Measurements from ENCODE around the gene KCNRG. TPM values are rescaled to one million over a fixed set of nuclear protein-coding genes. Genes with fewer than 3 reads are reported as not detected.
A peak's percentile ranks its signal among the peaks of the same experiment; 100 is the strongest.

Gene KCNRG
- total RNA-seq, 1 experiment from 2014 or later = 0.20 TPM

DNA sequence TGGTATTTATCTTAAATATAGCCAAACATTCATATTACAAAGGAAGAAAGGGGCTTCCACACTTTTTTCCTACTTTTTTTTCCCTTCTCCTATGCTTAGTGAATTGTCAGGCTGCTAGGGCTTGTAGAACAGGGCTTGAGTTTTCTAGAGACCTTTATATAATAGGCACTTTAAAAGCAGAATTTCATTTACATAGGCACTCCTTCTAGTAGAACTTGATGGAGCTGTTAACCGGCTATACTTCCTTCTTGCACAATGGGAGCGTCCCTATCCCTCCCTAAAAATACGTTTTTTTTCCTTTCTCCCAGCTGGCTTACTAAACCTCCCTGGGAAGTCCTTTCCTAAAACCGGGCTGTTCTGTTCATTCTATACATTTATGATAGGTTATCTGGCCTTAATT, 17.3 kb upstream of the KCNRG start:
- Mint-ChIP-seq H3K4me3 (ENCODE audit: unreplicated experiment) (peak overlapping the region; percentile 92), H3K27ac (ENCODE audit: unreplicated experiment) (peak overlapping the region; percentile 91), H3K4me1 (ENCODE audit: low read depth, unreplicated experiment) (peaks cover 9% of the 10 kb centered on the region), H3K27me3 (ENCODE audit: insufficient read depth, unreplicated experiment) (no peaks in the 10 kb centered on the region), H3K36me3 (ENCODE audit: insufficient read depth, unreplicated experiment) (peaks cover 51% of the 10 kb centered on the region), H3K9me3 (ENCODE audit: unreplicated experiment) (no peaks in the 10 kb centered on the region)
- DNase-seq = no peak
- BruUV-seq (replicated peaks) = no TSS peak
- POLR2A ChIA-PET = interaction anchor here (0.5 to 1.7 kb wide), 11 partner anchors 10 to 914 kb away, joined by 3 to 19 read pairs (median 6); partner anchors contain the start of genes KPNA3 and SPRYD7
- Histone ChIP-seq H3K27me3 (replicated peaks; ENCODE audit: control insufficient read depth, insufficient read depth, low read length) (no peaks in the 10 kb centered on the region), H3K9me3 (no peaks in the 10 kb centered on the region), H3K36me3 (ENCODE audit: control insufficient read depth, insufficient read depth, low read length) (no peaks in the 10 kb centered on the region; the same call in 1 of the 2 replicates), H3K4me1 (peaks cover 29% of the 10 kb centered on the region), H3K4me3 (ENCODE audit: low read depth, low read length) (peak overlapping the region; percentile 77)
- intact Hi-C loops (cut with micrococcal nuclease; ENCODE audit: unreplicated experiment) = loop anchor here (1.0 to 5.0 kb wide), 4 partner anchors 62 to 205 kb away; partner anchors contain the start of genes KPNA3 and SPRYD7
- TF ChIP-seq, protein P1, sequence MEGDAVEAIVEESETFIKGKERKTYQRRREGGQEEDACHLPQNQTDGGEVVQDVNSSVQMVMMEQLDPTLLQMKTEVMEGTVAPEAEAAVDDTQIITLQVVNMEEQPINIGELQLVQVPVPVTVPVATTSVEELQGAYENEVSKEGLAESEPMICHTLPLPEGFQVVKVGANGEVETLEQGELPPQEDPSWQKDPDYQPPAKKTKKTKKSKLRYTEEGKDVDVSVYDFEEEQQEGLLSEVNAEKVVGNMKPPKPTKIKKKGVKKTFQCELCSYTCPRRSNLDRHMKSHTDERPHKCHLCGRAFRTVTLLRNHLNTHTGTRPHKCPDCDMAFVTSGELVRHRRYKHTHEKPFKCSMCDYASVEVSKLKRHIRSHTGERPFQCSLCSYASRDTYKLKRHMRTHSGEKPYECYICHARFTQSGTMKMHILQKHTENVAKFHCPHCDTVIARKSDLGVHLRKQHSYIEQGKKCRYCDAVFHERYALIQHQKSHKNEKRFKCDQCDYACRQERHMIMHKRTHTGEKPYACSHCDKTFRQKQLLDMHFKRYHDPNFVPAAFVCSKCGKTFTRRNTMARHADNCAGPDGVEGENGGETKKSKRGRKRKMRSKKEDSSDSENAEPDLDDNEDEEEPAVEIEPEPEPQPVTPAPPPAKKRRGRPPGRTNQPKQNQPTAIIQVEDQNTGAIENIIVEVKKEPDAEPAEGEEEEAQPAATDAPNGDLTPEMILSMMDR (IDR thresholded peaks at IDR 0.05; ENCODE audit: insufficient read depth in 1 of 2, low read depth in 1 of 2, low read length in 1 of 2, severe bottlenecking in 1 of 2, unreplicated experiment in 1 of 2) = no peak
- CTCF ChIA-PET = interaction anchor here (0.7 to 2.4 kb wide), 18 partner anchors 11 to 1288 kb away, joined by 3 to 40 read pairs (median 4); partner anchors contain the start of genes KPNA3 and SPRYD7

DNA sequence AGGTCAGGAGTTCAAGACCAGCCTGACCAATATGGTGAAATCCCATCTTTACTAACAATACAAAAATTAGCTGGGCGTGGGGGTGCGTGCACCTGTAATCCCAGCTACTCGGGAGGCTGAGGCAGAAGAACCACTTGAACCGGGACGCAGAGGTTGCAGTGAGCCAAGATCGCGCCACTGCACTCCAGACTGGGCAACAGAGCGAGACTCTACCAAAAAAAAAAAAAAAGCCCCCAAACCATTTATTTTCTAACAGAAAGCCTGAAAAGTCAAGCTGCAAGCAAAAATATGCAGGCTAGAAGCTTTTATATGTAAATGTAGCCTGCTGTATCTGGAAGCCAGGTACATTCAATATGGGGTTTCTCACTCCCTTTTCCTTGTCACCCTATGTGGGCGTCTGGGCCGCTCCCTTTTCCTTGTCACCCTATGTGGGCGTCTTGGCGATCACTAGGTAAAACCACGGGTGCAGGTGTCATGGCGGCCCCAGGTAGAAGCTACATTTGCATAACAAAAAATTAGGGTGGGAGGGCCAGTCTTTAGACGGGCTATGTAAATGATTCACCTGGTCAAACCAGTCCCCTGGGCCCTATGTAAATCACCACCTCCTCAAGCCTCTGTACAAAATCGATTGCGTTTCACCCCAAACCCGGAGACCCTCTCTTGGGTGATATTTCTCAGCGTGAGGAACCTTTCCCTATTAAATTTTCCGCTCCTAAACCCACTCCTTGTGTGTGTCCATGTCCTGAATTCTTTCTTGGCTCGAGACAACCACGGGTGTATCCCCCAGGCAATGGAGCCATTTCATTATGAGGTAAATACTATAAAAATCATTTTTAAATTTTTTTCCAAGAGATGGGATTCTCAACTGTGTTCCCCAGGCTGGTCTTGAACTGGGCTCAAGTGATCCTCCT, 16.3 kb upstream of the KCNRG start:
- TF ChIP-seq, protein P1 (IDR thresholded peaks at IDR 0.05; ENCODE audit: insufficient read depth in 1 of 2, low read depth in 1 of 2, low read length in 1 of 2, severe bottlenecking in 1 of 2, unreplicated experiment in 1 of 2) = no peak
- BruUV-seq (replicated peaks) = no TSS peak
- H3K4me3 Mint-ChIP-seq (ENCODE audit: unreplicated experiment) = peak overlapping the region; percentile 92
- H3K4me1 Mint-ChIP-seq (ENCODE audit: low read depth, unreplicated experiment) = peaks cover 9% of the 10 kb centered on the region
- no peak overlapping the region for H3K27ac Mint-ChIP-seq (ENCODE audit: unreplicated experiment)
- Histone ChIP-seq H3K27me3 (replicated peaks; ENCODE audit: control insufficient read depth, insufficient read depth, low read length) (no peaks in the 10 kb centered on the region), H3K36me3 (ENCODE audit: control insufficient read depth, insufficient read depth, low read length) (no peaks in the 10 kb centered on the region; the same call in 1 of the 2 replicates), H3K9me3 (no peaks in the 10 kb centered on the region), H3K4me1 (peaks cover 29% of the 10 kb centered on the region), H3K4me3 (ENCODE audit: low read depth, low read length) (no peak overlapping the region)
- no peaks in the 10 kb centered on the region for H3K9me3 Mint-ChIP-seq (ENCODE audit: unreplicated experiment)
- intact Hi-C loops (cut with micrococcal nuclease; ENCODE audit: unreplicated experiment) = loop anchor here (5.0 kb wide), 1 partner anchor 123 kb away; no protein-coding TSS in a partner anchor
- ChIA-PET POLR2A (interaction anchor here (0.6 kb wide), 1 partner anchor 242 kb away, joined by 5 read pairs; no protein-coding TSS in a partner anchor), CTCF (interaction anchor here (0.6 kb wide), 3 partner anchors 64 to 970 kb away, joined by 3 to 4 read pairs (median 3); no protein-coding TSS in a partner anchor)
- H3K27me3 Mint-ChIP-seq (ENCODE audit: insufficient read depth, unreplicated experiment) = no peaks in the 10 kb centered on the region
- no peak for DNase-seq
- peaks cover 61% of the 10 kb centered on the region for H3K36me3 Mint-ChIP-seq (ENCODE audit: insufficient read depth, unreplicated experiment)

DNA sequence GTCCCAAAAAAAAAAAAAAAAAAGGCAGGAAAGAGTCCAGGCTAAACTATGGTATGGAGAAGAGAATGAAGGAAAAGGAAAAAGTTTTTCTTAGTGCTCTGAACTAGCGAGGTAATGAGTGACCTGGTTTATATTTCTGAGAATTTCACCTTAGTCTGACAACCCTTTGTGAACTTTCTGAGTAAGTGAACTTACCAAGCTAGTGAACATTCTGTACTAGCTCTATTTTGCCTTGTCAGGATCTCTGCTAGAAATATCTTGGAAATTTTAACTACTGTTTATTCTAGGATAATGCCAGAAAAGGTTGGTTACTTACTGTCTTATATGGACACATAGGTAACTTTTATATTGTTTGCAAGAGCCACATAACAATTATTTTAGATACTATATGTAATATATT, 14.0 kb upstream of the KCNRG start:
- H3K27me3 Mint-ChIP-seq (ENCODE audit: insufficient read depth, unreplicated experiment) = no peaks in the 10 kb centered on the region
- no peaks in the 10 kb centered on the region; the same call in 1 of the 2 replicates for H3K36me3 ChIP-seq (ENCODE audit: control insufficient read depth, insufficient read depth, low read length)
- H3K4me3 ChIP-seq (ENCODE audit: low read depth, low read length) = no peak overlapping the region
- BruUV-seq (replicated peaks) = no TSS peak
- no peak overlapping the region for H3K27ac Mint-ChIP-seq (ENCODE audit: unreplicated experiment)
- H3K27me3 ChIP-seq (replicated peaks; ENCODE audit: control insufficient read depth, insufficient read depth, low read length) = no peaks in the 10 kb centered on the region
- H3K36me3 Mint-ChIP-seq (ENCODE audit: insufficient read depth, unreplicated experiment) = peaks cover 74% of the 10 kb centered on the region
- intact Hi-C loops (cut with micrococcal nuclease; ENCODE audit: unreplicated experiment) = no loop called here
- H3K4me1 ChIP-seq = peaks cover 25% of the 10 kb centered on the region
- ChIA-PET CTCF (interaction anchor here (0.7 kb wide), 1 partner anchor 350 kb away, joined by 5 read pairs; no protein-coding TSS in a partner anchor), POLR2A (interaction anchor here (0.6 kb wide), 1 partner anchor 17 kb away, joined by 4 read pairs; no protein-coding TSS in a partner anchor)
- H3K4me3 Mint-ChIP-seq (ENCODE audit: unreplicated experiment) = no peak overlapping the region
- H3K9me3 Mint-ChIP-seq (ENCODE audit: unreplicated experiment) = no peaks in the 10 kb centered on the region
- peaks cover 9% of the 10 kb centered on the region for H3K4me1 Mint-ChIP-seq (ENCODE audit: low read depth, unreplicated experiment)
- DNase-seq = no peak
- TF ChIP-seq, protein P1 (IDR thresholded peaks at IDR 0.05; ENCODE audit: insufficient read depth in 1 of 2, low read depth in 1 of 2, low read length in 1 of 2, severe bottlenecking in 1 of 2, unreplicated experiment in 1 of 2) = no peak
- no peaks in the 10 kb centered on the region for H3K9me3 ChIP-seq

Measured in Caco-2 (cell line).